ENCODE measurements around the gene ARHGEF9. TPM values are rescaled to one million over a fixed set of nuclear protein-coding genes. Genes with fewer than 3 reads are reported as not detected.

Gene ARHGEF9
- total and polyA plus RNA-seq, 10 of the 15 experiments (the other 5 are each of a cell fraction or from before 2014, with no cell fraction given) = 3.2 to 25.2 (median 14.3) TPM

DNA sequence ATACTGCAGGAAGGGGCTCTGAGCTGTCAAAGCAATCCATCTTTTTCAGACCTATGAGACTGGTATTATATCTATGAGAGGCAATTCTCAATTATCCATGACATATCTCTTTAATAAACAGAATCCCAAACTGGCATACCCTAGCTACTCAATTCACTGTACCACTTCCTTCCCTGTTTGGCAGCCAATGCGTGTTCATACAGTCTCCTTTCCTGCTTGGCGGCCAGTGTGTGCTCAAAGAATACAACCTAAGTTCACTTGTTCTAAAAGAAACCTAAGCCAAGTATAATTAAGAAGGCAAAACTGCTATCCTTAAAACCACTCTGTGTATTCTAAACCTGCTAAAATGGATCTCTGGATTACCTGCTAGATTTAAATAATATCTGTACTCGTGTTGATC is 38.3 kb downstream of the ARHGEF9 start:
- Histone ChIP-seq H3K4me2 (ENCODE audit: control insufficient read depth, insufficient read depth) (no peak overlapping the region), H3K4me3 (no peak overlapping the region), H3K27ac (ENCODE audit: control insufficient read depth, insufficient read depth) (no peak overlapping the region; the same call in 1 of the 2 replicates), H3K36me3 (ENCODE audit: control insufficient read depth in 2 of 2, insufficient read depth in 2 of 2, low read length in 1 of 2) (no peaks in the 10 kb centered on the region), H4K20me1 (ENCODE audit: control insufficient read depth, insufficient read depth) (no peaks in the 10 kb centered on the region), H2AFZ (ENCODE audit: control insufficient read depth, low read depth, low read length) (no peak overlapping the region), H3K4me1 (ENCODE audit: control insufficient read depth, insufficient read depth, low read length) (peaks cover 4% of the 10 kb centered on the region; the same call in 1 of the 2 replicates), H3K9me3 (replicated peaks; ENCODE audit: control insufficient read depth, insufficient read depth, low read length) (no peaks in the 10 kb centered on the region), H3K79me2 (ENCODE audit: control insufficient read depth, insufficient read depth, low read length) (peaks cover 2% of the 10 kb centered on the region), H3K27me3 (replicated peaks in 1 of 2; ENCODE audit: control insufficient read depth in 2 of 2, insufficient read depth in 2 of 2, low read length in 1 of 2) (no peaks in the 10 kb centered on the region), H3K9ac (ENCODE audit: control insufficient read depth, insufficient read depth, low read length) (no peak overlapping the region)
- FAIRE-seq (no peak), DNase-seq (ENCODE audit: low read depth, low spot score) (no peak), ATAC-seq (no peak)
- intact Hi-C loops (cut with micrococcal nuclease; ENCODE audit: unreplicated experiment) = no loop called here
- ChIA-PET SMC1A (ENCODE audit: uncharacterized antibody, unreplicated experiment) (interaction anchor here (0.8 to 1.5 kb wide), 3 partner anchors 11 to 15 kb away, joined by 3 to 5 read pairs (median 3); no protein-coding TSS in a partner anchor), POLR2A (interaction anchor here (1.0 to 5.8 kb wide), 3 partner anchors 8 to 15 kb away, joined by 3 to 24 read pairs (median 6); a partner anchor contains a TSS), RAD21 (ENCODE audit: unreplicated experiment) (no interaction called here), CTCF (no interaction called here)
- WGBS (ENCODE audit: insufficient coverage, insufficient replicate concordance, low lambda C conversion rate, missing lambda C conversion rate) = 40% methylated on average over 3 of the region's 3 CpGs
- in situ Hi-C loops (cut with MboI) = no loop called here
- no TSS peak for BruUV-seq (replicated peaks)
- TF ChIP-seq SIN3A (IDR thresholded peaks at IDR 0.05; ENCODE audit: low read depth, low read length) (no peak), FOXK2 (IDR thresholded peaks at IDR 0.05) (no peak)

GRCh38 chrX:63746278-63746677 is 38.7 kb downstream of the ARHGEF9 start:
- Histone ChIP-seq H3K79me2 (ENCODE audit: control insufficient read depth, insufficient read depth, low read length) (no peaks in the 10 kb centered on the region; the same call in none of the 2 replicates), H3K4me3 (no peak overlapping the region), H3K27me3 (replicated peaks in 1 of 2; ENCODE audit: control insufficient read depth in 2 of 2, insufficient read depth in 2 of 2, low read length in 1 of 2) (no peaks in the 10 kb centered on the region), H3K27ac (ENCODE audit: control insufficient read depth, insufficient read depth) (no peak overlapping the region), H3K36me3 (ENCODE audit: control insufficient read depth in 2 of 2, insufficient read depth in 2 of 2, low read length in 1 of 2) (no peaks in the 10 kb centered on the region), H3K9me3 (replicated peaks; ENCODE audit: control insufficient read depth, insufficient read depth, low read length) (no peaks in the 10 kb centered on the region), H2AFZ (ENCODE audit: control insufficient read depth, low read depth, low read length) (no peak overlapping the region), H3K9ac (ENCODE audit: control insufficient read depth, insufficient read depth, low read length) (no peak overlapping the region), H3K4me1 (ENCODE audit: control insufficient read depth, insufficient read depth, low read length) (peaks cover 4% of the 10 kb centered on the region; the same call in 1 of the 2 replicates), H3K4me2 (ENCODE audit: control insufficient read depth, insufficient read depth) (no peak overlapping the region), H4K20me1 (ENCODE audit: control insufficient read depth, insufficient read depth) (no peaks in the 10 kb centered on the region)
- TF ChIP-seq RUNX3 (IDR thresholded peaks at IDR 0.05; ENCODE audit: low read length) (peak; percentile 87), TBL1XR1 (IDR thresholded peaks at IDR 0.05; ENCODE audit: low read depth, low read length) (no peak)
- CTCF ChIA-PET = no interaction called here
- SMC1A ChIA-PET (ENCODE audit: uncharacterized antibody, unreplicated experiment) = interaction anchor here (0.8 to 1.5 kb wide), 3 partner anchors 11 to 16 kb away, joined by 3 to 5 read pairs (median 3); no protein-coding TSS in a partner anchor
- in situ Hi-C loops (cut with MboI) = no loop called here
- ATAC-seq = peak; percentile 91
- no TSS peak for BruUV-seq (replicated peaks)
- POLR2A ChIA-PET = interaction anchor here (1.0 to 5.8 kb wide), 2 partner anchors 8 to 10 kb away, joined by 3 to 24 read pairs; a partner anchor contains a TSS
- 40% methylated on average over 1 of the region's 1 CpG for whole genome bisulfite sequencing (ENCODE audit: insufficient coverage, insufficient replicate concordance, low lambda C conversion rate, missing lambda C conversion rate)
- no peak for FAIRE-seq
- DNase-seq (ENCODE audit: low read depth, low spot score) = no peak
- RAD21 ChIA-PET (ENCODE audit: unreplicated experiment) = no interaction called here
- intact Hi-C loops (cut with micrococcal nuclease; ENCODE audit: unreplicated experiment) = no loop called here
